HFF-Myc (cell line): ENCODE measurements around the gene PLA2G4E.

ENCODE experiments used
- DNase-seq: peaks from one replicate; pipeline ENCODE4 v3.0.0-alpha.2; 2011; ENCODE audit warnings: low read depth; ENCODE audit errors: extremely low read depth
- H3K4me3 ChIP-seq: replicated peaks from 2 replicates; pipeline ENCODE4 v1.5.1; 2011; ENCODE audit warnings: low read depth, mild to moderate bottlenecking, control low read depth, low read length
- TF ChIP-seq, protein P1 (sequence below): IDR thresholded peaks from 2 replicates; pipeline ENCODE4 v1.5.1; 2012; ENCODE audit warnings: mild to moderate bottlenecking, low read depth, low read length, control low read depth; ENCODE audit errors: missing control alignments

Gene PLA2G4E, protein sequence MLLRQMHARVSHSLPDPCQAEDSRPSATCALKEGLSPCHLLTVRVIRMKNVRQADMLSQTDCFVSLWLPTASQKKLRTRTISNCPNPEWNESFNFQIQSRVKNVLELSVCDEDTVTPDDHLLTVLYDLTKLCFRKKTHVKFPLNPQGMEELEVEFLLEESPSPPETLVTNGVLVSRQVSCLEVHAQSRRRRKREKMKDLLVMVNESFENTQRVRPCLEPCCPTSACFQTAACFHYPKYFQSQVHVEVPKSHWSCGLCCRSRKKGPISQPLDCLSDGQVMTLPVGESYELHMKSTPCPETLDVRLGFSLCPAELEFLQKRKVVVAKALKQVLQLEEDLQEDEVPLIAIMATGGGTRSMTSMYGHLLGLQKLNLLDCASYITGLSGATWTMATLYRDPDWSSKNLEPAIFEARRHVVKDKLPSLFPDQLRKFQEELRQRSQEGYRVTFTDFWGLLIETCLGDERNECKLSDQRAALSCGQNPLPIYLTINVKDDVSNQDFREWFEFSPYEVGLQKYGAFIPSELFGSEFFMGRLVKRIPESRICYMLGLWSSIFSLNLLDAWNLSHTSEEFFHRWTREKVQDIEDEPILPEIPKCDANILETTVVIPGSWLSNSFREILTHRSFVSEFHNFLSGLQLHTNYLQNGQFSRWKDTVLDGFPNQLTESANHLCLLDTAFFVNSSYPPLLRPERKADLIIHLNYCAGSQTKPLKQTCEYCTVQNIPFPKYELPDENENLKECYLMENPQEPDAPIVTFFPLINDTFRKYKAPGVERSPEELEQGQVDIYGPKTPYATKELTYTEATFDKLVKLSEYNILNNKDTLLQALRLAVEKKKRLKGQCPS

DNA sequence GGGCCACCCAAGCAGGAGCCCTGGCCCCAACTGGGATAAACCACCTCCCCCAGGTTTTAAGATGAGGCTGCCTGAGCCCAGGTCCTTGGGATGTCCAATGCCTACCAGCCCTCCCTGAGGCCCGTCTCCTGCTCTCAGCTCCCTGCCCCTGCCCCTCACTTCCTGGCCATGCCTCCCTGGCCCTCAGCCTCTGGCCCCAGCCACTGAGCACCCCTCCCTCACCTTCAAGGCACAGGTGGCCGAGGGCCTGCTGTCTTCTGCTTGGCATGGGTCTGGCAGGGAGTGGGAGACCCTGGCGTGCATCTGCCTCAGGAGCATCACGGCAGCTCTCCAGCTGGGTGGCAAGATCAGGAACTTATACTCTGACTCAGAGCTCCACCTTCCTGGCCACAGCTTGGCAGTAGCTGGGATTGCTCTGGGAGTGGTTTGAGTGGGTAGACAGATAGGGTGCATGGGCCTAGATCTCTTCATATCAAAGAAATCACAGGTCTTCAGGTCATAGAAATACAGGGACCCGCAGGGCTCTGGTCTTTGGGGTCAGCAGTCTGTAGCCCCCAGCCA is at the start of gene PLA2G4E:
PLA2G4E (minus strand) TSS at position 330 of the 561 bp plus-strand sequence; CDS start at position 318, 12 bp downstream.
- no peak within 1 kb of the TSS for H3K4me3 ChIP-seq
- DNase-seq: no peak
- TF ChIP-seq, protein P1, sequence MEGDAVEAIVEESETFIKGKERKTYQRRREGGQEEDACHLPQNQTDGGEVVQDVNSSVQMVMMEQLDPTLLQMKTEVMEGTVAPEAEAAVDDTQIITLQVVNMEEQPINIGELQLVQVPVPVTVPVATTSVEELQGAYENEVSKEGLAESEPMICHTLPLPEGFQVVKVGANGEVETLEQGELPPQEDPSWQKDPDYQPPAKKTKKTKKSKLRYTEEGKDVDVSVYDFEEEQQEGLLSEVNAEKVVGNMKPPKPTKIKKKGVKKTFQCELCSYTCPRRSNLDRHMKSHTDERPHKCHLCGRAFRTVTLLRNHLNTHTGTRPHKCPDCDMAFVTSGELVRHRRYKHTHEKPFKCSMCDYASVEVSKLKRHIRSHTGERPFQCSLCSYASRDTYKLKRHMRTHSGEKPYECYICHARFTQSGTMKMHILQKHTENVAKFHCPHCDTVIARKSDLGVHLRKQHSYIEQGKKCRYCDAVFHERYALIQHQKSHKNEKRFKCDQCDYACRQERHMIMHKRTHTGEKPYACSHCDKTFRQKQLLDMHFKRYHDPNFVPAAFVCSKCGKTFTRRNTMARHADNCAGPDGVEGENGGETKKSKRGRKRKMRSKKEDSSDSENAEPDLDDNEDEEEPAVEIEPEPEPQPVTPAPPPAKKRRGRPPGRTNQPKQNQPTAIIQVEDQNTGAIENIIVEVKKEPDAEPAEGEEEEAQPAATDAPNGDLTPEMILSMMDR: no peak

DNA sequence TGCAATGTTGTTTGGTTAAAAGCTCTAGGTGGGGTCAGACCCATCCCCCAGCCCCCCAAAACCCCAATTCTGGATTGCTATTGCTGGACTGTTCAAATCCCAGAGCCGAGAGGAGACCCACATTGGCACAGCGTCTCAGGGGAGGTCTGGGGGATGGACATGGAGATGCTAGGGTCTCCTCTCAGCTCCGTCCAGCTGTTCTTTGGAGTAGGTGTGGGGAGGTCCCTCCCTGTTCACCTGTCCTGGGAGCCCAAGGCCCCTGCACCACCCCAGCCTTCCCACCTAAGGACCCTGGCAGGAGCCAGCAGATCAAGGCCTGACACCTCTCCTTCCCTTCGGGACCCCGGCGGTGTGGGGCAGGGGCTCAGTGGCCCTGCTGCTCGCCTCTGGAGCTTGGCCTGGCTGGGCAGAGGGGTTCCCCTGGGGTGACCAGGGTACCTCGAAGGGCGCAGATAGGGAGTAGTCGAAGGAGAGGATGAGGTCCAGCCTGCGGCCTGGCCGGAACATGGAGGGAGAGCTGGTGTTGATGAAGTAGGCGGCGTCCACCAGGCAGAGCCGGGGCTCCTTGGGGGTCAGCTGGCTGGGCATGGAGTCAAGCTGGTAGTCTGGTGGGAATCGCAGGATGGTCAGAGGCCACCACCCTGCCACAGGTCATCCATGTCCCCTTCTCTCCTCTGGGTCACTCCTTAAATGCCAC is 49.6 kb upstream of the PLA2G4E start:
- no peak overlapping the region for H3K4me3 ChIP-seq
- TF ChIP-seq, protein P1: no peak
- no peak for DNase-seq

DNA sequence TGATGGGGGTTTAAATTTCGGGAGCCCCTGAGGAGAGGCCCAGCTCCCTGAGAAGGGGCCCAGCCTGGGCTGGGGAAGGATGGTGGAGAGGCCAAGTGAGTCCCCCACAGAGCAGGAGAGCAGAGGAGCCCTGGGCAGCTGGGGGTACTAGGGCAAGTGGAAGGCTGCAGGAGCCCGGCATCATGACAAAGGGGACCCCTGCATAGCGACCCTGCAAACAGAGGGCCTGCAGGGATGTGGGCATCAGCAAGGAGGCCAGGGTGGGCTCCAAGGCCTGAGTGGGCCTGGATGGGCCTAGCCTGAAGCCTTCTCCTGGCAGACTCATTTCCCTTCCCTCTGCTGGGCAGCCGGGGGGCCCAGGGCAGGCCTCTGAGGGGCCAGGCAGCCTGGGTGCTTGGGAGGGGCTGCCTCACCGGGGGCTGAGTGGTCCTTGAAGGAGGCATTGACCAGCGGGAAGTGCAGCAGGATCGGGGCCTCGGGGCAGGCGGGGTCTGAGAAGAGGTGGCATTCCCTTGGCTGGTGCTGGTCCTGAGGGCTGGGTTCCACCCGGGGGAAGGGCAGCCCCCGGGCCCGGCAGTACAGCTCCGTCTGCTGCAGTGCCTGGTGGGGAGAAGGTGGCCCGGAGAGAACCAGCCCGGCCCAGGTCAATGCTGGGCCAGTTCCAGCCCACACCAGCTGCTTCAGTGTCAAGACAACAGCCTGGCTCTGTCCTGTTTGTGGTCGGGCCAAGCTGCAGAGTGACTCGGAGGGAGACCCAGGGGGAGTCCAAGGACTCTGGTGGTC is 48.8 kb upstream of the PLA2G4E start:
- H3K4me3 ChIP-seq: no peak overlapping the region
- TF ChIP-seq, protein P1: no peak
- no peak for DNase-seq

DNA sequence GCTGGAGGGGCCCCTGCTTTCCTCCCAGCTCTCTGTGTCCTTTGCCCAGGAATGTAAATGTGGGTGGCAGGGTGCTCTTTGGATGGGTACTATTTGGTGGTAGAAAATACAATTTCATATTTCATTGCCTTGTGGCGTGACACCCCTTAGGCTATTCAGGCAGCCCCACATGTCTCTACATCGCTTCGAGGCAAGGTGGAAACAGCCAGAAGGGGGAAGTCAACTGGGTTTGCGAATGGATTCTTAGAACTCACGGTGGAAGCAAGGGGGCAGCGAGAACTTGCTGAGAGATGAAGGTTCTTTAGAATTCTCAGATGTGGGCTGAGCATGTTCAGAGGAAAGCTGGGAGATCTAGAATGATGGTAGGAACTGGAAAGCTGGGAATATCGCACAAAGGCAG is 48.2 kb upstream of the PLA2G4E start:
- H3K4me3 ChIP-seq: no peak overlapping the region
- TF ChIP-seq, protein P1: no peak
- DNase-seq: no peak

DNA sequence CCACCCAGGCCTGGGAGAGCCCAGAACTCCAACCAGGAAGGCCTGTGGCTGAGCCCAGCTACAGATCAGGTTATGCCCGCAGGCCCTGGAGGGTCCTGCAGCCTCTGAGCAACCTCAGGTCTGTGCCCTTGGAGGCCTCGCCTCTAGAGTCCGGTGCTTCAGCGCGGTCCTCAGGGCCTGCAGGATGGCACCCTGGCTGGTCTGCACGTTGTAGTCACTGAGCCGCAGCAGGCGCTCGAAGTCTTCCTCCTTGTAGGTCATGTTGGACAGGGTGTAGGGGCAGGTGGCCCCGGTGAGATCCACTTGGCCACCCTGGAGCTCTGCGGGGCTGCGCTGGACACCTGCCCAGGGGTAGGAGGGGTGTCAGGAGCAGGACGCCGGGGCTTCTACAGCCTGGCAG is 47.8 kb upstream of the PLA2G4E start:
- DNase-seq: no peak
- TF ChIP-seq, protein P1: no peak
- no peak overlapping the region for H3K4me3 ChIP-seq
